ENCODE data around the gene DOCK3.

- TF ChIP-seq CTCF (IDR thresholded peaks at IDR 0.05; ENCODE audit: extremely low read depth in 1 of 2, insufficient read depth in 1 of 2, low read depth in 1 of 2, low read length in 2 of 2) = no peak
- no peak for TF ChIP-seq POLR2A (IDR thresholded peaks at IDR 0.05; ENCODE audit: low read depth, low read length)
- no peak for TF ChIP-seq EZH2 (IDR thresholded peaks at IDR 0.05; ENCODE audit: borderline replicate concordance, low read depth, low read length, severe bottlenecking)
- TF ChIP-seq JUN (IDR thresholded peaks at IDR 0.05; ENCODE audit: borderline replicate concordance, insufficient read depth, insufficient read length, low read depth) = no peak
- no peak for TF ChIP-seq FOS (IDR thresholded peaks at IDR 0.05; ENCODE audit: borderline replicate concordance, insufficient read depth, low read length)
- no peak for TF ChIP-seq MYC (IDR thresholded peaks at IDR 0.05; ENCODE audit: low read depth, low read length)
- no peak for TF ChIP-seq MAX (IDR thresholded peaks at IDR 0.05; ENCODE audit: insufficient read depth, insufficient read length)
- TF ChIP-seq POLR2AphosphoS5 (IDR thresholded peaks at IDR 0.05; ENCODE audit: insufficient read depth, low read depth, low read length) = no peak
- no peak for TF ChIP-seq GATA2 (IDR thresholded peaks at IDR 0.05; ENCODE audit: insufficient read depth, insufficient read length, low read depth, low read length)
These were observed 488.3 kb downstream of the DOCK3 start for GRCh38 chr3:51163051-51163450.

Data from endothelial cell of umbilical vein (primary cell).